GM12878 (cell line): ENCODE data around the gene IGF1R.

Experiments
- CEBPB ChIP-seq, 2 experiments: fragments of 150-350 bp in 1 of 2; IDR thresholded peaks; 2 replicates each; pipeline ENCODE4 v1.6.1; 2012 to 2014; ENCODE audit warnings: low read depth in 2 of 2, low read length in 2 of 2, borderline replicate concordance in 1 of 2, inconsistent platforms in 1 of 2
- EP300 ChIP-seq, 2 experiments: fragments of 150-350 bp in 1 of 2; IDR thresholded peaks; 2 replicates each; pipeline ENCODE4 v1.6.1; 2011 to 2012; ENCODE audit warnings: low read depth in 2 of 2, low read length in 2 of 2, borderline replicate concordance in 1 of 2, improper control_type of control experiment in 1 of 2, inconsistent platforms in 1 of 2; ENCODE audit not compliant: control insufficient read depth in 1 of 2
- GABPA ChIP-seq: IDR thresholded peaks from 2 replicates; pipeline ENCODE4 v1.6.1; 2014; ENCODE audit warnings: antibody characterized with exemption, low read depth, mild to moderate bottlenecking, inconsistent platforms
- HDAC6 ChIP-seq: fragments of 200-600 bp; sonication (generic); IDR thresholded peaks from one replicate; pipeline ENCODE4 v1.8.0; 2017; ENCODE audit warnings: antibody characterized with exemption; ENCODE audit not compliant: unreplicated experiment
- NR2F1 ChIP-seq: fragments of 450-650 bp; conservative IDR thresholded peaks from 2 replicates; pipeline ENCODE4 v1.6.1; 2017; ENCODE audit warnings: mild to moderate bottlenecking
- POLR2AphosphoS5 ChIP-seq: IDR thresholded peaks from 2 replicates; pipeline ENCODE4 v1.6.1; 2011; ENCODE audit warnings: mild to moderate bottlenecking, low read length, inconsistent platforms
- SREBF2 ChIP-seq: IDR thresholded peaks from 2 replicates; pipeline ENCODE4 v1.6.1; 2012; ENCODE audit warnings: mild to moderate bottlenecking, low read length
- TAF1 ChIP-seq: IDR thresholded peaks from 2 replicates; pipeline ENCODE4 v1.6.1; 2011; ENCODE audit warnings: mild to moderate bottlenecking, low read depth, low read length, borderline replicate concordance
- TCF12 ChIP-seq: IDR thresholded peaks from 2 replicates; pipeline ENCODE4 v1.6.1; 2011; ENCODE audit warnings: low read depth, mild to moderate bottlenecking, low read length
- USF2 ChIP-seq: IDR thresholded peaks from 2 replicates; pipeline ENCODE4 v1.6.1; 2011; ENCODE audit warnings: low read depth, low read length, improper control_type of control experiment, borderline replicate concordance
- TF ChIP-seq, protein P1 (sequence below): fragments of 450-650 bp; conservative IDR thresholded peaks from 2 replicates; pipeline ENCODE4 v1.6.1; 2017; ENCODE audit warnings: mild to moderate bottlenecking, moderate library complexity
- TF ChIP-seq, protein P2 (sequence below), 3 experiments: IDR thresholded peaks in 2 of 3; conservative IDR thresholded peaks in 1 of 3; 2 replicates each; pipeline ENCODE4 v1.5.1; 2011; ENCODE audit warnings: low read depth in 3 of 3, low read length in 3 of 3, mild to moderate bottlenecking in 3 of 3, control low read depth in 2 of 3, moderate library complexity in 2 of 3, inconsistent platforms in 1 of 3, mixed read lengths in 1 of 3; ENCODE audit not compliant: control insufficient read depth in 2 of 3, insufficient read depth in 1 of 3; ENCODE audit errors: extremely low read depth in 1 of 3
- TF ChIP-seq, protein P3 (sequence below): IDR thresholded peaks from 2 replicates; pipeline ENCODE4 v1.6.1; 2012; ENCODE audit warnings: low read length, inconsistent platforms

DNA sequence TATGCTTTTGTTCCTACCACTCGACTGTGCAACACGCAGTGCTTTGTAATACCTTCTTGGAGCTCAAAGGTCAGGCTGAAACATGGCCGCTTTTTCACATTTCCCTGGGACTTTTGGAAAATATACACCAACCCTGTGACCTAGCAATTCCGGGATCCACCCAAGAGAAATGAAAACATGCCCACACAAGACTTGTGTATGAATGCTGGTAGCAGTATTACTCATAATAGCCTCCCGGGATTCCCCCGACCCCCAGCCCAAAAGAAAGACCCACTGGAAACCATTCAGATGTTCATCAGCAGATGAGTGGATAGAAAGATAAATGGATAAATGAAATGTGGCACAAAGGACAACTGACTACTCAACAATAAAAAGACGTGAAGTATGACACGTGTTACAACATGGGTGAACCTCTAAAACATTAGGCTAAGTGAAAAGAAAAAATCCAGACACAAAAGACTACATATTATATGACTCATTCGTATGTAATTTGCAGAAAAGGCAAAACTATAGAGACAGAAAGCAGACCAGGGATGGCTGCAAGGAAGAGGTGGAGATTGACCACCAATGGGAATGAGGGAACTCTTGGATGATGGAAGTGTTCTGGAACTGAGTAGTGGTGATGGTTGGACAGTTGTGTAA, 255.2 kb downstream of the IGF1R start:
- TF ChIP-seq GABPA (no peak), NR2F1 (0 out of 2 replicates have a peak, but pooled peaks have one; percentile 25), EP300 (IDR thresholded peaks at IDR 0.05; ENCODE audit: borderline replicate concordance in 1 of 2, control insufficient read depth in 1 of 2, low read depth in 2 of 2, low read length in 2 of 2) (no peak), TCF12 (no peak), POLR2AphosphoS5 (no peak), TAF1 (no peak), CEBPB (IDR thresholded peaks at IDR 0.05; ENCODE audit: borderline replicate concordance in 1 of 2, low read depth in 2 of 2, low read length in 2 of 2) (no peak), USF2 (no peak), SREBF2 (no peak), HDAC6 (no peak)
- TF ChIP-seq, protein P1, sequence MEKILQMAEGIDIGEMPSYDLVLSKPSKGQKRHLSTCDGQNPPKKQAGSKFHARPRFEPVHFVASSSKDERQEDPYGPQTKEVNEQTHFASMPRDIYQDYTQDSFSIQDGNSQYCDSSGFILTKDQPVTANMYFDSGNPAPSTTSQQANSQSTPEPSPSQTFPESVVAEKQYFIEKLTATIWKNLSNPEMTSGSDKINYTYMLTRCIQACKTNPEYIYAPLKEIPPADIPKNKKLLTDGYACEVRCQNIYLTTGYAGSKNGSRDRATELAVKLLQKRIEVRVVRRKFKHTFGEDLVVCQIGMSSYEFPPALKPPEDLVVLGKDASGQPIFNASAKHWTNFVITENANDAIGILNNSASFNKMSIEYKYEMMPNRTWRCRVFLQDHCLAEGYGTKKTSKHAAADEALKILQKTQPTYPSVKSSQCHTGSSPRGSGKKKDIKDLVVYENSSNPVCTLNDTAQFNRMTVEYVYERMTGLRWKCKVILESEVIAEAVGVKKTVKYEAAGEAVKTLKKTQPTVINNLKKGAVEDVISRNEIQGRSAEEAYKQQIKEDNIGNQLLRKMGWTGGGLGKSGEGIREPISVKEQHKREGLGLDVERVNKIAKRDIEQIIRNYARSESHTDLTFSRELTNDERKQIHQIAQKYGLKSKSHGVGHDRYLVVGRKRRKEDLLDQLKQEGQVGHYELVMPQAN, result no peak
- TF ChIP-seq, protein P2, sequence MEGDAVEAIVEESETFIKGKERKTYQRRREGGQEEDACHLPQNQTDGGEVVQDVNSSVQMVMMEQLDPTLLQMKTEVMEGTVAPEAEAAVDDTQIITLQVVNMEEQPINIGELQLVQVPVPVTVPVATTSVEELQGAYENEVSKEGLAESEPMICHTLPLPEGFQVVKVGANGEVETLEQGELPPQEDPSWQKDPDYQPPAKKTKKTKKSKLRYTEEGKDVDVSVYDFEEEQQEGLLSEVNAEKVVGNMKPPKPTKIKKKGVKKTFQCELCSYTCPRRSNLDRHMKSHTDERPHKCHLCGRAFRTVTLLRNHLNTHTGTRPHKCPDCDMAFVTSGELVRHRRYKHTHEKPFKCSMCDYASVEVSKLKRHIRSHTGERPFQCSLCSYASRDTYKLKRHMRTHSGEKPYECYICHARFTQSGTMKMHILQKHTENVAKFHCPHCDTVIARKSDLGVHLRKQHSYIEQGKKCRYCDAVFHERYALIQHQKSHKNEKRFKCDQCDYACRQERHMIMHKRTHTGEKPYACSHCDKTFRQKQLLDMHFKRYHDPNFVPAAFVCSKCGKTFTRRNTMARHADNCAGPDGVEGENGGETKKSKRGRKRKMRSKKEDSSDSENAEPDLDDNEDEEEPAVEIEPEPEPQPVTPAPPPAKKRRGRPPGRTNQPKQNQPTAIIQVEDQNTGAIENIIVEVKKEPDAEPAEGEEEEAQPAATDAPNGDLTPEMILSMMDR (IDR thresholded peaks at IDR 0.05 in 2 of 3, conservative IDR thresholded peaks at IDR 0.05 in 1 of 3; ENCODE audit: control insufficient read depth in 2 of 3, extremely low read depth in 1 of 3, insufficient read depth in 1 of 3, low read depth in 3 of 3, low read length in 3 of 3), result no peak
- TF ChIP-seq, protein P3, sequence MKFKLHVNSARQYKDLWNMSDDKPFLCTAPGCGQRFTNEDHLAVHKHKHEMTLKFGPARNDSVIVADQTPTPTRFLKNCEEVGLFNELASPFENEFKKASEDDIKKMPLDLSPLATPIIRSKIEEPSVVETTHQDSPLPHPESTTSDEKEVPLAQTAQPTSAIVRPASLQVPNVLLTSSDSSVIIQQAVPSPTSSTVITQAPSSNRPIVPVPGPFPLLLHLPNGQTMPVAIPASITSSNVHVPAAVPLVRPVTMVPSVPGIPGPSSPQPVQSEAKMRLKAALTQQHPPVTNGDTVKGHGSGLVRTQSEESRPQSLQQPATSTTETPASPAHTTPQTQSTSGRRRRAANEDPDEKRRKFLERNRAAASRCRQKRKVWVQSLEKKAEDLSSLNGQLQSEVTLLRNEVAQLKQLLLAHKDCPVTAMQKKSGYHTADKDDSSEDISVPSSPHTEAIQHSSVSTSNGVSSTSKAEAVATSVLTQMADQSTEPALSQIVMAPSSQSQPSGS, result no peak
